NCI-H774 (cell line): ENCODE results near the gene MZT2A.
"Not testable (repeated sequence)": the region's sequence is repeated elsewhere in the genome, so short reads cannot be mapped to it uniquely, and the experiment has no call there.

Experiments used
- DNase-seq: peaks from one replicate; lab custom pipeline; 2025; lab: John Stamatoyannopoulos, UW

Gene MZT2A

DNA sequence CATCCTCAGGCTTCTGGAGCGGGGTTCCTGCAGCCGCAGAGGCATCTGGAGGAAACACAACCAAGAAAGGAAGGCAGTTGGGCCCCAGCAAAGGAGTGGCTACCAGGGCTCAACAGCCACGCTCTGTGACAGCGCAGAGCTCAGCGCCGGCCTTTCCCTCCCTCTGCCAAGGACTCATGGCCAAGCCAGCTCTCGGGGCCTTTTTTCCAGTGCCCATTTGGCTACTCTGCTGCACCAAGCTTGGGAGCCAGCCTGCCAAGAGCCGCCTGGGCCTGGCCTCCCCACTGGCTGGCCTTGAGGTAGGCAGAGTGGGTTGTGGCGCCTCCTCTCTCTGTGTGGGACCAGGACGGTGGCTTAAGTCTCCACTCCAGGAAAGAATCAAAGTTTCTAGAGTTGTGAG is 28.3 kb upstream of the MZT2A start:
- no peak for DNase-seq

DNA sequence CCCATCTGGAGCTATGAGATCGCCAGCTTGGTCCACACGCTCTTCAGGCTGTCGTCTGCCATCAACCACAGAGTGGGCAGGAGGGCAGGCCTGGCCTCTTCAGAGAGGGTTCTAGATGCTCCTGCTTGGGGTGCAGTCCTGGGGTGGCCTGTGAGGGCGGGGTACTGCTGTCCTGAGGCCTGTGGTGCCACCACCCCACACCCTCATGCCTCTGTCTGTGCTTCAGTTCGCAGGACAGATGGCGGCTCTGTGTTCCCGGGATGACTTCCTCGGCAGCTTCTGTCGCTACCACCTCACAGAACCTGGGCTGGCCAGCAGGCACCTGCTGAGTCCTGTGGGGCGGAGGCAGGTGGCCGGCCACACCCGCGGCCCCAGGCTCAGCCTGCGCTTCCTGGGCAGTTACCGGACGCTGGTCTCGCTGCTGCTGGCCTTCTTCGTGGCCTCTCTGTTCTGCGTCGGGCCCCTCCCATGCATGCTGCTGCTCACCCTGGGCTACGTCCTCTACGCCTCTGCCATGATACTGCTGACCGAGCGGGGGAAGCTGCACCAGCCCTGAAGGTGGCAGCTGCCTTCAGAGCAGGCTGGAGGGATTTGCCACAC is 27.8 kb upstream of the MZT2A start:
- DNase-seq = not testable (repeated sequence)

DNA sequence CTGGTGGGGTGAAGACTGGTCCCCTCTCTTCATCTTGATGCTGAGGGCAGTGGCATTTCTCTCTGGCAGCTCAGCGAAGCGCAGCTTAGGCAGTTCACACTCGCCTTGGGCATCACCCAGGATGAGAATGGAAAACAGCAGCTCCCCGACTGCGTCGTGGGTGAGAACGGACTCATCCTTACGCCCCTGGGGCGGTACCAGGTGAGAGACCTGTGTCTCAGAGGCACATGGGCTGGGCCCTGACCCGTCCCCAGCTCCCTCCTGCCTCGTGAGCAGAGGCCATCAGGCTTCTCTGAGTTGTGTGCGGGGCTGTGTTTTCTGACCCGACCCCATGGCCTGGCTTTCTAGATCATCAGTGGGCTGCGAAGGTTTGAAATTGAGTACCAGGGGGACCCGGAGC is 27.3 kb upstream of the MZT2A start:
- no peak for DNase-seq

DNA sequence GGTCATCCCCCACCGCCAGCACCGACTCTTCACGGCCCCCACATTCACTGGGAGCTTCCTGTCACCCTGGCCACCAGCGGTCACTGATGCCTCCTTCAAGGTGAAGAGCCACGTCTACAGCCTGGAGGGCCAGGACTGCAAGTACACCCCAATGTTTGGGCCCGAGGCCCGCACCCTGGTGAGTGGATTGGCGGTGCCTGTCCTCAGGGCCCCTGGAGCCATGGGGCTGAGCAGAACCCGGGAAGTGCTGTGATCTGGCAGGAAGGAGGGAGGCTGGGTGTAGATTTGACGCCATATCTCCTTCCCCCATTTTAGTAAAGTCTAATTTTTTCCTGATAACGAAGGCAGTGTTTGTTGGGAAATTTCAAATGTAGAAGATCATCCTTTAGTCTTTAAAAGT is 26.3 kb upstream of the MZT2A start:
- not testable (repeated sequence) for DNase-seq

DNA sequence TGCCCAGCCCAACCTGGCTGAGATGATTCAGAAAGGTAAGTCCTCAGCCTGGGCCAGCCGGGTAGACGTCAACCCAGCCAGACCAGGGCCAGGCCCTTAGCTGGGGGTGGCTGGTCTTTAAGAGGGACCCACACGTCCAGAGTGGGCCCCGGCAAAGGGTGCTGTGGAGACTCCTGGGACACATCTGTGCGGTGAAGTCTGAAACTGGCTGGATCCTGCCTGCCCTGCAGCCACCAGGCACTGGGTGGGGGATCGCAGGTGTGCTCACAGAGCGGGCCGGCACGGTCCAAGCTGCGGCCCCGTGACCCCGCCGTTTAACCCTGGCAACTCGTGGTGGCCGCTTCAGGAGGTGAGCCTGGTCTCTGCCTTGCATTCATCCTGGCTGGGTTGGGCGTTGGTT is 25.7 kb upstream of the MZT2A start:
- DNase-seq = not testable (repeated sequence)

GRCh38 chr2:131517106-131517831 is 25.1 kb upstream of the MZT2A start:
- DNase-seq = no peak

GRCh38 chr2:131516621-131517020 is 24.4 kb upstream of the MZT2A start:
- DNase-seq = not testable (repeated sequence)

- DNase-seq = no peak
Measured at GRCh38 chr2:131516011-131516410, 23.8 kb upstream of the MZT2A start.

GRCh38 chr2:131515235-131515634 is 23.0 kb upstream of the MZT2A start:
- not testable (repeated sequence) for DNase-seq

DNA sequence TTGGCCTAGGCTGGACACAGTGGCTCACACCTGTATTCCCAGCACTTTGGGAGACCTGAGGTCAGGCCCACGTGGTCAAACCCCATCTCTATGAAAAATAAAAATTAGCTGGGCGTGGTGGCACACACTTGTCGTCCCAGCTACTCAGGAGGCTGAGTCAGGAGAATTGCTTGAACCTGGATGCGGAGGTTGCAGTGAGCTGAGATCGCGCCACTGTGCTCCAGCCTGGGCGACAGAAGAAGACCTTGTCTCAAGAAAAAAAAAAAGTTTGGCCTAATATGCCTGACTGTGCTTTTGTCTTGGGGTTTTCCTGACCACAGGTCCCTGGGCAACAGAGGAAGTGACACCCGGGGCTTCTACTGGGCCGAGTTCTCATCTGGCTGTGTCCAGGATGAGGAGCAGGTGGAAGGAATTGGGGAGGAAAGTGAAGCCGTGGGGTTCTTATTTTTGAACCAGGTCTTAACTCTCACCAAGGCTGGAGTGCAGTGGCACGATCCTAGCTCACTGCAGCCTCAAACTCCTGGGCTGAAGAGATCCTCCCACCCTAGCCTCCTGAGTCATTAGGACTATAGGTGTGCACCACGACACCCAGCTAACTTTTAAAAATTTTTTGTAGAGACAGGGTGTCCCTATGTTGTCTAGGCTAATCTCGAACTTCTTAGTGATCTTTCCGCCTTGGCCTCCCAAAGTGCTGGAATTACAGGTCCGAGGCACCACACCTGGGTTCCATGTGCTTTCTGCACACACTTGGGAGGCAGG is 22.4 kb upstream of the MZT2A start:
- not testable (repeated sequence) for DNase-seq

DNA sequence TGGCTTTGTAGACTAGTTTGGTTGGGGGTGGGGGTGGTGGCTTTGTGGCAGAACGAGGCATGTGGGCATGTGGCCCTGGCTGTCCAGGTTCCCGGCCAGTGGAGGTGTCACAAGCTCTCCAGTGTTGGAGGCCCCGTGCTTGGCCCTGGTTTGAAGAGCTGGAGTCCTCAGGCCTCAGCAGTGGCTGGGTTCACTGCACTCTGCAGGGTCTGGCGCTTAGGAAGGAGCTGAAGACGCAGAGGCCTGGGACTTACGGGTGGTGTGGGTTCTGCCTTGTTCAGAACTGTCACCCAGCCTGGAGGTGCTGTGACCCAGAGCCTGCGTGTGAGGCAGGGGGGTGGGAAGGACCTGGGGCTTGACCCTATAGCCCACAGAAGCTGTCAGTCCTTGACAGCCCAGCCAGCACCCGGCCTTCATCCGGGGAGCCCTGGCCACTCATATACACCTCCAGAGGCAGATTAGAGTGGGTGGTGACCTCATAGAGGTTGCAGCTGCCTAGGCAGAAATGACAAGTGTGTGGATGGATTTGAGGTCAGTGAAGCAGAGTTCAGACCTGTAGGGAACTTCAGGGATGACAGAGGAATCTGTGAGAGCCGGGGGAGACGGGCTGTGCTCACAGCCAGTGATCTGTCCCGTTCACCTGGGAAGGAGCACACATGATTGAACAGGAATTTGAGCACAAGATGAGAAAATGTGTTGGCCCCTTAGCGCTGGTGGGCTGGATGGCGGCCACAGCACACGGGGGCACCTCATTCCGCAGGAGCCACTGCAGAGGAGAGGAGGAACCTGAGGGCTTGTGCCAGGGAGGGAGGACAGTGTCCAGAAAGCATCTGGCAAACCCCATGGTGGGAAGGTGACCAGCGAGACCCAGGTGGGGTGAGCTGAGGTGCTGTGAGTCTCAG is 20.0 kb upstream of the MZT2A start:
- DNase-seq = not testable (repeated sequence)

- not testable (repeated sequence) for DNase-seq
Measured at GRCh38 chr2:131511291-131511968, 19.2 kb upstream of the MZT2A start.

DNA sequence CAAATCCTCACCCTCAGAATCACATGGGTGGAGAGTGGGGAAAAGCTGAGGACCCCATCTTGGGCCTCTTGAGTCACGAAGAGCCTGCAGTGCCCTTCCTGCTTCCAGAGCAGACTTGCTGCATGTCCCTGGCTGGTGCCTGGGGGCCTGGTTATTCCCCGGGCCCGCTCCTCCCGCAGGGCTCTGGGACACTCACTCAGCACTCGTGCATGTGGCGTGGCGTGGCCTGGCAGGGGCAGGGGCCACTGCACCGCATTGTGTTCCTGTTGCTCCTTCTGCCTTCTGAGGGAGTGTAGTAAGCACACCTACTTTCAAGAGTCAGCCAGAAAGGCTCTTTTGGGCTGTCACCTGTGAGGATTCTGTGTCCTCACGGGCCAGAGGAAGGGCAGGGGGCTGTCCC is 17.4 kb upstream of the MZT2A start:
- no peak for DNase-seq

GRCh38 chr2:131504082-131504750 is 12.0 kb upstream of the MZT2A start:
- DNase-seq = not testable (repeated sequence)

DNA sequence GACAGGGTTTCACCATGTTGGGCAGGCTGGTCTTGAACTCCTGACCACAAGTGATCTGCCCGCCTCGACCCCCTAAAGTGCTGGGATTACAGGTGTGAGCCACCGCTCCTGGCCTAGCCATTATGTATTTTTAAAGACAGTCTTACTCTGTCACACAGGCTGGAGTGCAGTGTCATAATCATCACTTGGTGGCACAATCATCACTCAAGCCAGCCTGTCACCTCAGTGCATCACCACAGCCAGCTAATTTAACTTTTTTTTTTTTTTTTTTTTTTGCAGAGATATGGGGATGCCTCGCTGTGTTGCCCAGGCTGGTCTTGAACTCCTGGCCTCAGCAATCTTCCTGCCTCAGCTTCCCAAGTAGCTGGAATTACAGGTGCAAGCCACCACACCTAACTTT is 11.4 kb upstream of the MZT2A start:
- not testable (repeated sequence) for DNase-seq

DNA sequence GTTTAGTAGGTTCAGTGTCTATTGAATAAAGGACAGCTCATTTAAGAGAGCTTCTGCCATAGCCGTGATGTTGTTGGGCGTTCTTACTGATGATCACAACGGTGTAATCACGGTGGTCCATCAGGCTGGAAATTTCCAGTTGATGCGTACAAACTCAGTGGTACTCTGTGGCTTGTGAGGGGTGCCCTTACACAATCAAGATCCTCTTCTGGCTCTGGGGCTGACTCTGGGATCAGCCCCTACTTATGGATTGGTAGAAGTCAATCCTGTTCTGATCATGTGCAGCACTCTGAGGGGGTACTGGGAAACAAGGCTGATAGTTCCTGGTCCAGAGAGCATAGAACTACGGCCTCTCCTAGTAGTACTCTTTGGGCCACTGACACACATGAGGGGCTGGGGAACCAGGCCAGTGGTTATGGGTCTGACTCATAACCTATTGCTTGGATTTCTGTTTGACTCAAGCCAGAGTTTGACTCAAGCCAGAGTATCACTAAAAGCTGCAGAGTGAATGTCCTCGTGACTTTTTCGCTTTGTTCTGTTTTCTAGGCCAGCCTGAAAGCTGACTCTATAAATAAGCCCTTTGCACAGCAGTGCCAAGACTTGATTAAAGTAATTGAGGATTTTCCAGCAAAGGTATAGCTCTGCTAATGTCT is 6.2 kb upstream of the MZT2A start:
- DNase-seq = not testable (repeated sequence)

- not testable (repeated sequence) for DNase-seq
Measured at GRCh38 chr2:131495506-131495905, 3.3 kb upstream of the MZT2A start.

GRCh38 chr2:131493199-131493968 is 1.2 kb upstream of the MZT2A start:
- DNase-seq = no peak

GRCh38 chr2:131492418-131493198 is 411 bp upstream of the MZT2A start:
- peak; percentile 95 for DNase-seq
